ENCODE measurements around the gene ASTL.

Gene ASTL

DNA sequence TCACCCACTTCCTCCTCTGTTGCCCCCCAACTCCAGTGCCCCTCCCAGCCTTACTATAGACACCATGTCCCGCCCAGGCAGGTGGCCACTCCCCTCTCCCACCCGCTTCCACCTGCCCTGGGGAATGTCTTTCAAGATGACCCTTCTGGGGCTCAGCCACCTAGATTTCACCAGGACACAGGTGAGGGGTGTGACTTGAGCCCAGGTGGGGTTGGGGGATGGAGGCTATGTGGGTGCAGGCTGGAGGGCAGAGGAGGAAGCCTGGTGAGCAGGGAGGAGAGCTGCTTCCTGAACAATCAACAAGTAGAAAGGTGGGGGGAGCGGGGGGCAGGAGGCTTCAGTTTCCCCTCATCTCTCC is 30.6 kb downstream of the ASTL start:
- Histone ChIP-seq H3K9me2 (replicated peaks; ENCODE audit: insufficient read depth, low read length) (no peaks in the 10 kb centered on the region), H3K27ac (ENCODE audit: low read depth, low read length) (no peak overlapping the region), H3F3A (ENCODE audit: insufficient read depth) (no peaks in the 10 kb centered on the region), H3K9me3 (ENCODE audit: insufficient read depth, low read length) (peaks cover 8% of the 10 kb centered on the region; the same call in 1 of the 2 replicates), H3K36me3 (ENCODE audit: low read length) (no peaks in the 10 kb centered on the region), H3K79me2 (ENCODE audit: insufficient read depth, low read length) (no peaks in the 10 kb centered on the region), H2AFZ (ENCODE audit: low read depth, low read length, severe bottlenecking) (no peak overlapping the region), H3K27me3 (ENCODE audit: low read length) (no peaks in the 10 kb centered on the region), H3K4me3 (ENCODE audit: insufficient read depth, low read length, poor library complexity, severe bottlenecking) (no peak overlapping the region), H3K9ac (ENCODE audit: low read length) (no peak overlapping the region), H3K4me2 (ENCODE audit: low read depth, low read length, poor library complexity, severe bottlenecking) (no peak overlapping the region), H4K20me1 (ENCODE audit: low read depth, low read length) (no peaks in the 10 kb centered on the region)
- TF ChIP-seq, protein P1, sequence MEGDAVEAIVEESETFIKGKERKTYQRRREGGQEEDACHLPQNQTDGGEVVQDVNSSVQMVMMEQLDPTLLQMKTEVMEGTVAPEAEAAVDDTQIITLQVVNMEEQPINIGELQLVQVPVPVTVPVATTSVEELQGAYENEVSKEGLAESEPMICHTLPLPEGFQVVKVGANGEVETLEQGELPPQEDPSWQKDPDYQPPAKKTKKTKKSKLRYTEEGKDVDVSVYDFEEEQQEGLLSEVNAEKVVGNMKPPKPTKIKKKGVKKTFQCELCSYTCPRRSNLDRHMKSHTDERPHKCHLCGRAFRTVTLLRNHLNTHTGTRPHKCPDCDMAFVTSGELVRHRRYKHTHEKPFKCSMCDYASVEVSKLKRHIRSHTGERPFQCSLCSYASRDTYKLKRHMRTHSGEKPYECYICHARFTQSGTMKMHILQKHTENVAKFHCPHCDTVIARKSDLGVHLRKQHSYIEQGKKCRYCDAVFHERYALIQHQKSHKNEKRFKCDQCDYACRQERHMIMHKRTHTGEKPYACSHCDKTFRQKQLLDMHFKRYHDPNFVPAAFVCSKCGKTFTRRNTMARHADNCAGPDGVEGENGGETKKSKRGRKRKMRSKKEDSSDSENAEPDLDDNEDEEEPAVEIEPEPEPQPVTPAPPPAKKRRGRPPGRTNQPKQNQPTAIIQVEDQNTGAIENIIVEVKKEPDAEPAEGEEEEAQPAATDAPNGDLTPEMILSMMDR (IDR thresholded peaks at IDR 0.05; ENCODE audit: insufficient read depth, low read length, poor library complexity, severe bottlenecking), result no peak
- TF ChIP-seq EZH2phosphoT487 (conservative IDR thresholded peaks at IDR 0.05; ENCODE audit: low read length), result no peak

DNA sequence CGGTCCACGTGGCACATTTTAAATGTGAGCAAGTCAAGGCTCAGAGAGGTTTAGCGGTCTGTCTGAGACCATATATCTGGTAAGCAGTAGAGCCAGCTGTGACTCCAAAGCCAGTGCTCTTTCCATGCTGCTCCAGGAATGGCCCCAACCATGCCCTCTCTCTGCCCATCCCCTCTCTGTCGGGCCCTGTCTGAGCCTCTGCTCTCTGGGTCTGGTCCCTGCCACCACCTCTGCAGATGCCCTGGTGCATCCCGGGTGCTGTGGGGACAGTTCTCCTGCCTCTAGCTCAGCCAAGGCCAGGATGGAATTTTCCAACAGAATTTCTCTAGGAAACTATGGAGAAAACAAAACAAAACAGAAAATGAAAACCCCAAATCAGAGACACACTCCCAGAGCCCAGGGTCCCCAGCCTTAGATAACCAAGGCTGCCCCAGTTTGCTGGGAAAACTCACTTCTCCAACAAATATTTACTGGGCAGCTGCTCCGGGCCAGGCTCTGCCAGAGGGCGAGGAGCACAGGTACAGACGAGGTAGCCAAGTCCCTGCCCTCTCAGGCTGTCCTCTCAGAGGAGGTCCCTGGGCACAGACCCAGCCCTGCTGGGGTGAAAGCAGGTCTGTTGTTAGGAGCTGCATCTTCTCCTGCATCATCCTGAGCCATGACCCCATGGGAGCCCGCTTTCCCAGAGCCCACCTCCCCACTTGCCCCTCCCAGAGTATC is 31.2 kb downstream of the ASTL start:
- H3K4me2 ChIP-seq (ENCODE audit: low read depth, low read length, poor library complexity, severe bottlenecking), result no peak overlapping the region
- no peak overlapping the region for H3K9ac ChIP-seq (ENCODE audit: low read length)
- no peaks in the 10 kb centered on the region for H3K36me3 ChIP-seq (ENCODE audit: low read length)
- no peak overlapping the region for H2AFZ ChIP-seq (ENCODE audit: low read depth, low read length, severe bottlenecking)
- no peaks in the 10 kb centered on the region for H3F3A ChIP-seq (ENCODE audit: insufficient read depth)
- no peaks in the 10 kb centered on the region for H3K27me3 ChIP-seq (ENCODE audit: low read length)
- peaks cover 8% of the 10 kb centered on the region; the same call in 1 of the 2 replicates for H3K9me3 ChIP-seq (ENCODE audit: insufficient read depth, low read length)
- no peaks in the 10 kb centered on the region for H4K20me1 ChIP-seq (ENCODE audit: low read depth, low read length)
- no peaks in the 10 kb centered on the region for H3K79me2 ChIP-seq (ENCODE audit: insufficient read depth, low read length)
- no peak for TF ChIP-seq EZH2phosphoT487 (conservative IDR thresholded peaks at IDR 0.05; ENCODE audit: low read length)
- TF ChIP-seq, protein P1 (IDR thresholded peaks at IDR 0.05; ENCODE audit: insufficient read depth, low read length, poor library complexity, severe bottlenecking), result no peak
- H3K9me2 ChIP-seq (replicated peaks; ENCODE audit: insufficient read depth, low read length), result no peaks in the 10 kb centered on the region
- H3K27ac ChIP-seq (ENCODE audit: low read depth, low read length), result no peak overlapping the region
- H3K4me3 ChIP-seq (ENCODE audit: insufficient read depth, low read length, poor library complexity, severe bottlenecking), result no peak overlapping the region

DNA sequence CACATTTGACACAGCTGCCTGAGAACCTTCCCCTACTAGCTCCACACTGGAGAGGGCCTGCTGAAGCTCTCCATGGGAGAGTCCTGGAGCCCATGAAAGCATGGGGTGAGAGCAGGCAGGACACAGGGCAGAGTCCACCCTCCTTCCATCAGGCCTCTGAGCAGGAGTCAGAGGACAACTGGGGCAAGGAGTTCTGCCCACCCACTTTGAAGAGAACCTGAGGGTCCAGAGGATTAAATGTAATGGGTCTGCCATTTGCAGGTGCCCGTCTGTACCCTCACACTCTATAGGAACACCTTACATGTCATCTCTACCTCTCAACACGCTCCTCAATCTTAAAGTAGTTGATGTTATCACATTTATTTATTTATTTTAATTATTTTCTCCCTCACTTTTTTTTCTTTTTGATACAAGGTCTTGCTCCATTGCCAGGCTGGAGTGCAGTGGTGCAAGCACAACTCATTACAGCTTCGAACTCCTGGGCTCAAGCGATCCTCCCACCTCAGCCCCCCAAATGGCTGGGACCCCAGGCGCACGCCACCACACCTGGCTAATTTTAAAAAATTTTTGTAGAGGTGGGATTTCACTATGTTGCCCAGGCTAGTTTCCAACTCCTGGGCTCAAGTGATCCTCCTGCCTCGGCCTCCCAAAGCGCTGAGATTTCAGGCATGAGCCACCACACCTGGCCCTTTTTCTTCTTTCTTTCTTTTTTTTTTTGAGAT is 32.1 kb downstream of the ASTL start:
- H3K79me2 ChIP-seq (ENCODE audit: insufficient read depth, low read length), result no peaks in the 10 kb centered on the region
- H3F3A ChIP-seq (ENCODE audit: insufficient read depth), result no peaks in the 10 kb centered on the region
- H3K36me3 ChIP-seq (ENCODE audit: low read length), result no peaks in the 10 kb centered on the region
- no peak overlapping the region for H3K27ac ChIP-seq (ENCODE audit: low read depth, low read length)
- TF ChIP-seq EZH2phosphoT487 (conservative IDR thresholded peaks at IDR 0.05; ENCODE audit: low read length), result no peak
- TF ChIP-seq, protein P1 (IDR thresholded peaks at IDR 0.05; ENCODE audit: insufficient read depth, low read length, poor library complexity, severe bottlenecking), result no peak
- no peak overlapping the region for H3K9ac ChIP-seq (ENCODE audit: low read length)
- H3K4me2 ChIP-seq (ENCODE audit: low read depth, low read length, poor library complexity, severe bottlenecking), result no peak overlapping the region
- H3K27me3 ChIP-seq (ENCODE audit: low read length), result no peaks in the 10 kb centered on the region
- peaks cover 8% of the 10 kb centered on the region; the same call in 1 of the 2 replicates for H3K9me3 ChIP-seq (ENCODE audit: insufficient read depth, low read length)
- H3K4me3 ChIP-seq (ENCODE audit: insufficient read depth, low read length, poor library complexity, severe bottlenecking), result no peak overlapping the region
- H3K9me2 ChIP-seq (replicated peaks; ENCODE audit: insufficient read depth, low read length), result no peaks in the 10 kb centered on the region
- no peaks in the 10 kb centered on the region for H4K20me1 ChIP-seq (ENCODE audit: low read depth, low read length)
- H2AFZ ChIP-seq (ENCODE audit: low read depth, low read length, severe bottlenecking), result no peak overlapping the region
